ENCODE measurements around the gene ADD1. TPM values are rescaled to one million over a fixed set of nuclear protein-coding genes. Genes with fewer than 3 reads are reported as not detected.
"Not testable (repeated sequence)": the region's sequence is repeated elsewhere in the genome, so short reads cannot be mapped to it uniquely, and the experiment has no call there.

Gene ADD1
- total RNA-seq, 1 donor from 2014 or later = 147 TPM

GRCh38 chr4:2918714-2919113 lies 75.1 kb downstream of the ADD1 start:
- DNase-seq (ENCODE audit: low read depth in 2 of 2) = not testable (repeated sequence)

DNA sequence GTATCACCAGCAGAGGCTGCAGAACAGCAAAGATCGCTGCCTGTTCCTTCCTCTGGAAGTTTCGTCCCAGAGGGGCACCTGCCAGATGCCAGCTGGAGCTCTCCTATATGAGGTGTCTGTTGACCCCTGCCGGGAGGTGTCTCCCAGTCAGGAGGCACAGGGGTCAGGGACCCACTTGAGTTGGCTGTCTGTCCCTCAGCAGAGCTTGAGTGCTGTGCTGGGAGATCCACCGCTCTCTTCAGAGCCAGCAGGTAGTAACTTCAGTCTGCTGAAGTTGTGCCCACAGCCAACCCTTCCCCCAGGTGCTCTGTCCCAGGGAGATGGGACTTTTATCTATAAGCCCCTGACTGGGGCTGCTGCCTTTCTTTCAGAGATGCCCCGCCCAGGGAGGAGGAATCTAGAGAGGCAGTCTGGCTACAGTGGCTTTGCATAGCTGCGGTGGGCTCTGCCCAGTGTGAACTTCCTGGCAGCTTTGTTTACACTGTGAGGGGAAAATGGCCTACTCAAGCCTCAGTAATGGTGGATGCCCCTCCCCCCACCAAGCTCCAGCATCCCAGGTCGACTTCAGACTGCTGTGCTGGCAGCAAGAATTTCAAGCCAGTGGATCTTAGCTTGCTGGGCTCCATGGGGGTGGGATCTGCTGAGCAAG lies 78.9 kb downstream of the ADD1 start:
- not testable (repeated sequence) for DNase-seq (ENCODE audit: low read depth in 2 of 2)

DNA sequence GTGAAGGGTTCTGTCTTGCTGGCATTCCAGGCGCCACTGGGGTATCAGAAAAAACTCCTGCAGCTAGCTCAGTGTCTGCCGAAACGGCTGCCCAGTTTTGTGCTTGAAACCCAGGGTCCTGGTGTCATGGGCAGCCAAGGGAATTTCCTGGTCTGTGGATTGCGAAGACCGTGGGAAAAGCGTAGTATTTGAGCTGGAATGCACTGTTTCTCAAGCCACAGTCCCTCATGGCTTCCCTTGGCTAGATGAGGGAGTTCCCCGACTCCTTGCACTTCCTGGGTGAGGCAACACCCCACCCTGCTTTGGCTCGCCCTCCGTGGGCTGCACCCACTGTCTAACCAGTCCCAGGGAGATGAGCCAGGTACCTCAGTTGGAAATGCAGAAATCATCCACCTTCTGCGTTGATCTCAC lies 79.5 kb downstream of the ADD1 start:
- no peak for DNase-seq (ENCODE audit: low read depth in 2 of 2)

DNA sequence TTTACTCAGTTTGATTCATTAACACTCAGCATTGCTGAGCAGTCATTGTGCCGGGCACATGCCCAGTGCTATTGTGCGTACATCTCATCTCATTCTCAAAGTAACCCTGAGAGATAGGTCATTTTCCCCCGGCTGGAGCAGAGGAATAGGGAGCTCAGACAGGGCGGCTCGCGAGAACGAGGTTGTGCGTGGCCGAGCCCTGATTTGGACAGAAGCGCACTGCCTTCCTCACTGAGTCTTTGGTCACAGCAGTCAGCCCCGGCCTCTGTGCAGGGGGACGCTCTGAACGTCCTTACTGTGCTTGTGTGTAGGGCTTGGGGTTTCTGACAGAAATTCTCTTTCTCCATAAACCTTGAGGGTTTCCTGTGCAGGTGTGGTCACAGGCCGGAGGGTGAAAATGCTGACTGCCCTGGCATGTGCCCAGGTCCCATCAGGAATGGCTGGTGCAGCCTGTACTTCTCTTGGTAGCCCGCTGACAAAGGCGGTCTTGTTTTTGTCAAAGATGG lies 80.1 kb downstream of the ADD1 start:
- no peak for DNase-seq (ENCODE audit: low read depth in 2 of 2)

DNA sequence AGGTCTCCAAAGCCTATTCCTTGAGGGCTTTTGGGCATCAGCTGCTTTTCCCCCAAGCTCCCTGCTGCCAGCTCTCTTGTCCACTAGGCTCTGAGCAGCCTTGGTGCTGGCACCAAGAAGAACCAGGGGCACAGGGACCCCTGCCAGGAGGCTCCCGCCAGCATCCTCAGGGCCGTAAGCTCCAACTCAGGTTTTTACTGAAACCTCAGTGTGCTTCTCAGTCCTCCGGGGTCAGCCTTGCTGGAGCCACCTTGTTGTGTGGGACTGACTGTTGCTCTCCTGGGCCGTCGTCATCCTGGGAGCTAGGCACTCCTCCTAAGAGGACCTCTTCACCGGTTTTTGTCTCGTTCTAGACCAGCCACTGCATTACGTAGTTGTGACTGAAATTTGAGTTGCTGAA lies 80.6 kb downstream of the ADD1 start:
- no peak for DNase-seq (ENCODE audit: low read depth in 2 of 2)

DNA sequence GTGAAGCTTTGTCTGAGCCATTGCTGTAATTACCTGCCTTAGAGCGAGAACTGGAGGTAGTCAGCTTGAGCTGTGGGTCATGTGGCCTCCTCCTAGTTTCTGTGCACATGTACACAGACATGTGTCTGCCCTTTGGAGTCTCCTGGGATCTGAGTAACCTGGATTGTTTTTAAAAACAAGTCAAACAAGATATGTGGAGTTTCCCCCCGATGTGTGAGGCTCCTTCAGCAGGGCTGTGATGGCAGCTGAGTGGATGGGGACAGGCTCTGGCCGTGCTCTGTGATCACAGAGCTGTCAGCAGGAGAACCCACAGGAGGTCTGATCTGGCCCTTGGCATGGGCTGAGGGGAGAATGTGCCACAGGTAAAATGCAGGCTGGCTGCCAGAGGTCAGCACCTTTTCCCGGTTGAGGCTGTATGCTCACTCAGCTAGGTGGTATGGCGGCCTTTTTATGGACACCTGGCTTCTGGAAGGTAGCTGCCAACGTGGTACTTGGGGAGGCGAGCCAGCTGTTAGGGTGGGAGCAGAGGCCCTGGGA lies 81.2 kb downstream of the ADD1 start:
- no peak for DNase-seq (ENCODE audit: low read depth in 2 of 2)

GRCh38 chr4:2925496-2925895 lies 81.9 kb downstream of the ADD1 start:
- DNase-seq (ENCODE audit: low read depth in 2 of 2) = no peak

- no peak for DNase-seq (ENCODE audit: low read depth in 2 of 2)
Observed at GRCh38 chr4:2925931-2926860, 82.6 kb downstream of the ADD1 start.

DNA sequence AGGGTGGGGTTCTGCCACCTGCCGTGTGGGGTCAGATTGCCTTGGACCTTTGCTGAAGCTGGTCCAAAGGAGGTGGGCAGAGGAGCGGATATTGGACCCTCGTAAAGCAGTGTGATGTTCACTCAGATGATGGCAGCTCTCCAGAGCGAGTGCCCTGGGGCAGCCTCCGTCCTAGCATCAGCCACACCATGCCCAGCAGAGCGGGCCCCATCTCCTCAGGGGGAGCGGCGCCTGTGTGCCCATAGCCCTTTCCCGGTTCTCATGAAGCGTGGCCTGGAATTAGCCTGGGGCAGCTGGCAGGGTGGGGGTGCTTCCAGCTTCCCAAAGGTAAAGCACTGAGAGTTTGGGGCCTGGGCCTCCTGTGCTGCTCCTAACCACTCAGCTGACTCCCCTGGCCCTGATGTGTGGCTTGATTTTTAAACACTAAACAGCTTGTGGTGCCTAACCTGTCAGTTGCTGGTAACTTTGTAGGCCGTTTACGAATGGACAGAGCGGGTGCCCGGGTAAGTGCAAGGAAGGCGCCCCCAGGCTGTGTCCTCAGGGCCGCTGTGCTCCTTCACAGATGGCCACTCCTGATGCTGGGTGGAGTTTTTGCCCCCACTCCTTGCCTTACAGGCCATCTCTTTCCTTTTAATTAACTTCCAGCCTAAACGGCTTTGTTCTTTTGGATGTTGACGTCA lies 83.5 kb downstream of the ADD1 start:
- no peak for DNase-seq (ENCODE audit: low read depth in 2 of 2)

DNA sequence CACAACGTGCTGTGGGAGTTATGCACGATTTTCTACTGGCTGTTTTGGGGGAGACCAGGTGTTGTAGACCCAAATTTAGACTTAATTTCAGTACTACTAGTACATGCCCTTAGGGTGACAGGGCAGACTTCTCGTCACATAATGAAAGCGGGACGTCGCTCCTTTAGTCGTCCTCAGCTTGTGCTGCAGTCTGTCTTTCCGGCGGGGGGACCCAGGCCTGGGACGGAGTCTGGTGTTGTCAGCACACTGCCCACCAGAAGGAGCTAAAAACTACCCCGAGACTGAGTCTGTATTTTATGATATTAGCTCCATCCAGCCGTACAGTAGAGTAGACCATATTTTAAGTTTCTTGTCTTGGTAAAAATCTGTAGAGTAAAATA lies 84.0 kb downstream of the ADD1 start:
- DNase-seq (ENCODE audit: low read depth in 2 of 2) = no peak

- no peak for DNase-seq (ENCODE audit: low read depth in 2 of 2)
Observed at GRCh38 chr4:2928242-2929176, 84.9 kb downstream of the ADD1 start.

GRCh38 chr4:2929469-2929868 lies 85.8 kb downstream of the ADD1 start:
- no peak for DNase-seq (ENCODE audit: low read depth in 2 of 2)

GRCh38 chr4:2930135-2930757 lies 86.6 kb downstream of the ADD1 start:
- DNase-seq (ENCODE audit: low read depth in 2 of 2) = no peak

- DNase-seq (ENCODE audit: low read depth in 2 of 2) = no peak
Observed at GRCh38 chr4:2930758-2931511, 87.3 kb downstream of the ADD1 start.

DNA sequence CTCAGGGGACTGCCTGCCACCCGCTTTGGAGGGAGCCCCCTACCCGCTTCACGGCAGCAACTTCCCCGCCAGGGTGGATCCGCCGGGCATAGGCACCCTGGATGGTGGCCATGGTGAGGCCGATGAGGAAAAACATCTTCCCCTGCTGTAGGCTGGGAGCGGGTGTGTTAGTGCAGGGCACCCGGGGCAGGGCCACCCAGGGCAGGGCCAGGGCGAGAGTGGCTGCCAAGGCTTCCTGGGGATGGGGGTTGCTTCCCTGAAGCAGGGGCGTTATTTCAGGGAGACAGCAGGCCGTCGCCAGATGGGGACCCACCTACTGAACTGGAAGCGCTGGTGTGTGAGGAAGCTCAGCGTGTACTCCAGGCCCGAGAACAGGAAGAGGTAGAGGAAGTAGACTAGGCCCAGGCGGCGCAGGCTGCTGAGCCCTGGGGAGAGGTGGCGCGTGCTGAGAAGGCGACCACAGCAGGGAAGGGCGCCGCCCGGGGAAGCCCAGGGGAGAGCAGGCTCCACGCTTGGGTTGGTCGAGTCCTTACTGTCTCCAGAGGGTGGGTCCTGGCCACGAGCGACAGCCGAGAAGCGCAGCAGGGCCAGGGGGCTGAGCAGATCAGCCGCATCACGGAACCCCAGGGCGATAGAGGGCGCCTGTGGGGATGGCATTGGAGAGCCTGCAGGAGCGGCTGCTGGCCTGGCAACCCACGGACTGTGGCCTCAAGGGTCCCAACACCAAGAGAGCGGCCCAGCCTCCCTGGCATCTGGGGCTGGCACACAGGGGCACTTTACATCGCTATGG lies 88.1 kb downstream of the ADD1 start:
- DNase-seq (ENCODE audit: low read depth in 2 of 2) = peak in 1 of 2 donors; percentile 52

- no peak for DNase-seq (ENCODE audit: low read depth in 2 of 2)
Observed at GRCh38 chr4:2932321-2932950, 88.8 kb downstream of the ADD1 start.

GRCh38 chr4:2932951-2933565 lies 89.4 kb downstream of the ADD1 start:
- DNase-seq (ENCODE audit: low read depth in 2 of 2) = no peak

DNA sequence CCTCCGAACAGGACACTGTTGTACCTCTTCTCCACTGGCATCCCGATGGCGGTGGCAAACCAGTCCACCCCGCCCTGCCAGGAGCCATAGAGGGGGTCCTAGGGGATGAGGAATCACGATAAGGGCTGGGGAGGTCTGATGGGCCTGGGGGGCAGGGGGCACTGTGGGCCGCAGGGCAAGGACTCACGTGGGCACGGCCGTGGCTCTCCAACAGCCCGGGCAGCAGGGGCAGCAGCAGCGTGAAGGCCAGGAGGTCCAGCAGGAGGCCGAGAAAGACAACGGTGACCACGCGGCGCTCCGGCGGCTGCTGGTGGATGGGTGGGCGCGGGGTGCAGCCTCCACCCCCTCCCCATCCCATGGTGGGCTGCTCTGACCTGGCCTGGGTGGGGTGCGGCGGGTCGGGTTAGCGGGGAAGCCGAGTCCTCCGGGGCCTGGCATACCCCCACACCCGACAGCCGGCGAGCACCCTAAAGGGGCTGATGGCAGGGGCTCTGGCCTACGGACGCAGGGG lies 90.0 kb downstream of the ADD1 start:
- no peak for DNase-seq (ENCODE audit: low read depth in 2 of 2)

Data from dermis microvascular lymphatic vessel endothelial cell (primary cell).